ENCODE measurements around the gene GPR26.

GRCh38 chr10:123665491-123666286 lies 466 bp upstream of the GPR26 start:
- no peak for TF ChIP-seq FOXA1 (IDR thresholded peaks at IDR 0.05)
- no peak for TF ChIP-seq TARDBP (IDR thresholded peaks at IDR 0.05)
- TF ChIP-seq ZNF384 (IDR thresholded peaks at IDR 0.05): no peak
- TF ChIP-seq SP1 (IDR thresholded peaks at IDR 0.05): no peak
- no peak for TF ChIP-seq ELF4 (IDR thresholded peaks at IDR 0.05)
- TF ChIP-seq NFRKB (IDR thresholded peaks at IDR 0.05): no peak
